ENCODE data around the gene DNAJB2. TPM values are rescaled to one million over a fixed set of nuclear protein-coding genes. Genes with fewer than 3 reads are reported as not detected.

The DNAJB2 gene
- total and polyA plus RNA-seq, 2 donors (not counting 3 experiments of a cell fraction or from before 2014, with no cell fraction given) = 30.4 to 35.0 TPM

DNA sequence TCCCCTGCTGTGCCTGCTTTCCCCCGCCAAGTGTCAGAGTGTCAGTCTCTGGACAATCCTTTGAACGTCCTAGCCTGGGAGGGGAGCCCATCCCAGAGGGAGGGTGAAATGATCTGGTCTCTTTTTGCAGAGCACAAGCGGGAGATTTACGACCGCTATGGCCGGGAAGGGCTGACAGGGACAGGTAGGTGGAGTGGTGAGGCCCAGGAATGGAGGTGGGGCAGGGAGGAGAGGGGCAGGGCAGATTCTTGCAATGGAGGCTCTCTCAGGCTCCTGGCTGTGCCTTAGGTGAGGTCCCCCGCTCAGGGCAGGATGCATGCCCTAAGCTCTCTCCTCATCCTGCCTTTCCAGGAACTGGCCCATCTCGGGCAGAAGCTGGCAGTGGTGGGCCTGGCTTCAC, 2.4 kb downstream of the DNAJB2 start:
- H3K36me3 ChIP-seq (ENCODE audit: control insufficient read depth in 2 of 2, extremely low read depth in 1 of 2, insufficient read depth in 2 of 2, low read length in 2 of 2) = peaks cover 0 to 21% of the 10 kb centered on the region in 2 experiments
- TF ChIP-seq, protein P1, sequence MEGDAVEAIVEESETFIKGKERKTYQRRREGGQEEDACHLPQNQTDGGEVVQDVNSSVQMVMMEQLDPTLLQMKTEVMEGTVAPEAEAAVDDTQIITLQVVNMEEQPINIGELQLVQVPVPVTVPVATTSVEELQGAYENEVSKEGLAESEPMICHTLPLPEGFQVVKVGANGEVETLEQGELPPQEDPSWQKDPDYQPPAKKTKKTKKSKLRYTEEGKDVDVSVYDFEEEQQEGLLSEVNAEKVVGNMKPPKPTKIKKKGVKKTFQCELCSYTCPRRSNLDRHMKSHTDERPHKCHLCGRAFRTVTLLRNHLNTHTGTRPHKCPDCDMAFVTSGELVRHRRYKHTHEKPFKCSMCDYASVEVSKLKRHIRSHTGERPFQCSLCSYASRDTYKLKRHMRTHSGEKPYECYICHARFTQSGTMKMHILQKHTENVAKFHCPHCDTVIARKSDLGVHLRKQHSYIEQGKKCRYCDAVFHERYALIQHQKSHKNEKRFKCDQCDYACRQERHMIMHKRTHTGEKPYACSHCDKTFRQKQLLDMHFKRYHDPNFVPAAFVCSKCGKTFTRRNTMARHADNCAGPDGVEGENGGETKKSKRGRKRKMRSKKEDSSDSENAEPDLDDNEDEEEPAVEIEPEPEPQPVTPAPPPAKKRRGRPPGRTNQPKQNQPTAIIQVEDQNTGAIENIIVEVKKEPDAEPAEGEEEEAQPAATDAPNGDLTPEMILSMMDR (IDR thresholded peaks at IDR 0.05; ENCODE audit: extremely low read depth in 1 of 2, insufficient read depth in 1 of 2, low read depth in 1 of 2, low read length in 2 of 2) = no peak
- TF ChIP-seq POLR2AphosphoS5 (IDR thresholded peaks at IDR 0.05; ENCODE audit: insufficient read depth, low read depth, low read length) = no peak
- TF ChIP-seq POLR2A (IDR thresholded peaks at IDR 0.05; ENCODE audit: low read depth, low read length) = no peak
- TF ChIP-seq MYC (IDR thresholded peaks at IDR 0.05; ENCODE audit: low read depth, low read length) = no peak
- TF ChIP-seq GATA2 (IDR thresholded peaks at IDR 0.05; ENCODE audit: insufficient read depth, insufficient read length, low read depth, low read length) = no peak
- TF ChIP-seq FOS (IDR thresholded peaks at IDR 0.05; ENCODE audit: borderline replicate concordance, insufficient read depth, low read length) = no peak
- no peak overlapping the region for H3K4me3 ChIP-seq (replicated peaks in 1 of 3; ENCODE audit: insufficient read depth in 1 of 3, low read depth in 1 of 3, low read length in 3 of 3)
- no TSS peak for BruUV-seq (replicated peaks)
- H4K20me1 ChIP-seq (replicated peaks; ENCODE audit: control insufficient read depth, extremely low read depth, insufficient read depth, low read length) = no peaks in the 10 kb centered on the region
- FAIRE-seq (no peak), DNase-seq (ENCODE audit: low read depth, low spot score) (no peak)
- H3K4me2 ChIP-seq (ENCODE audit: insufficient read depth, low read length) = no peak overlapping the region
- ChIA-PET CTCF (interaction anchor here (12.6 kb wide), 1 partner anchor 13 kb away, joined by 253 read pairs; no protein-coding TSS in a partner anchor), POLR2A (no interaction called here)
- intact Hi-C loops (cut with micrococcal nuclease) (no loop called here), dilution Hi-C loops (cut with MboI; ENCODE audit: extremely low pct_ligation_motif_present, low sequenced_read_pairs) (no loop called here)
- no peak overlapping the region for H3K9ac ChIP-seq (replicated peaks; ENCODE audit: extremely low read depth, insufficient read depth, low read length)
- H3K9me1 ChIP-seq (replicated peaks; ENCODE audit: control insufficient read depth, extremely low read depth, insufficient read depth, low read length) = no peaks in the 10 kb centered on the region
- H3K27me3 ChIP-seq (ENCODE audit: control insufficient read depth in 2 of 2, insufficient read depth in 2 of 2, low read length in 2 of 2) = no peaks in the 10 kb centered on the region
- no peak overlapping the region for H2AFZ ChIP-seq (ENCODE audit: low read depth, low read length)
- no peak overlapping the region for H3K27ac ChIP-seq (ENCODE audit: insufficient read depth, low read depth, low read length)
- H3K9me3 ChIP-seq (replicated peaks; ENCODE audit: control insufficient read depth, insufficient read depth, low read length) = no peaks in the 10 kb centered on the region
- H3K4me1 ChIP-seq (ENCODE audit: control insufficient read depth, extremely low read depth, insufficient read depth, low read length) = peaks cover 17% of the 10 kb centered on the region
- no peaks in the 10 kb centered on the region for H3K79me2 ChIP-seq (ENCODE audit: control insufficient read depth, insufficient read depth, low read length)

DNA sequence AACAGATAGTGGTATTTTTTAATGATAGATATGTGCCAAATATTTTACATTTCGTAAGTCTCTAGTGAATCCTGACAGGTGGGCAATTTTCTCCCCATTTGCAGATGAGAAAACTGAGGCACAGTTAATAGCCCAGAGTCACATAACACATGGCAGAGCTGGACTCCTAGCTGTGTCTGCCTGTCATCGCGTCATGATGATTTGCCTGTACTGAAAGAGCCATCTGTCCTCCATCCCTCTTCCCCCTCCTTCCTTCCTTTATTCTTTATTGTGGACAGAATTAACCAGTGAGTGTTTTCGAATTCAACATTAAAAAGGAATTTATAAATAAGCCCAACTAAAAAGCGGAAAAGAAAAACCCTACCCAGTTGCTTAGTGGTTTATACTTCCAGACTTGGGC, 3.2 kb downstream of the DNAJB2 start:
- FAIRE-seq (no peak), DNase-seq (ENCODE audit: low read depth, low spot score) (no peak)
- POLR2A ChIA-PET = no interaction called here
- Histone ChIP-seq H3K9ac (replicated peaks; ENCODE audit: extremely low read depth, insufficient read depth, low read length) (no peak overlapping the region), H3K4me2 (ENCODE audit: insufficient read depth, low read length) (no peak overlapping the region), H2AFZ (ENCODE audit: low read depth, low read length) (no peak overlapping the region), H4K20me1 (replicated peaks; ENCODE audit: control insufficient read depth, extremely low read depth, insufficient read depth, low read length) (no peaks in the 10 kb centered on the region), H3K27me3 (ENCODE audit: control insufficient read depth in 2 of 2, insufficient read depth in 2 of 2, low read length in 2 of 2) (no peaks in the 10 kb centered on the region), H3K27ac (ENCODE audit: insufficient read depth, low read depth, low read length) (no peak overlapping the region), H3K79me2 (ENCODE audit: control insufficient read depth, insufficient read depth, low read length) (no peaks in the 10 kb centered on the region), H3K36me3 (ENCODE audit: control insufficient read depth in 2 of 2, extremely low read depth in 1 of 2, insufficient read depth in 2 of 2, low read length in 2 of 2) (peaks cover 0 to 21% of the 10 kb centered on the region in 2 experiments), H3K9me3 (replicated peaks; ENCODE audit: control insufficient read depth, insufficient read depth, low read length) (no peaks in the 10 kb centered on the region), H3K4me3 (replicated peaks in 1 of 3; ENCODE audit: insufficient read depth in 1 of 3, low read depth in 1 of 3, low read length in 3 of 3) (no peak overlapping the region), H3K9me1 (replicated peaks; ENCODE audit: control insufficient read depth, extremely low read depth, insufficient read depth, low read length) (no peaks in the 10 kb centered on the region), H3K4me1 (ENCODE audit: control insufficient read depth, extremely low read depth, insufficient read depth, low read length) (peaks cover 17% of the 10 kb centered on the region)
- dilution Hi-C loops (cut with MboI; ENCODE audit: extremely low pct_ligation_motif_present, low sequenced_read_pairs) = no loop called here
- CTCF ChIA-PET = interaction anchor here (12.6 kb wide), 1 partner anchor 12 kb away, joined by 253 read pairs; no protein-coding TSS in a partner anchor
- intact Hi-C loops (cut with micrococcal nuclease) = no loop called here
- TF ChIP-seq EZH2 (IDR thresholded peaks at IDR 0.05; ENCODE audit: borderline replicate concordance, low read depth, low read length, severe bottlenecking) (no peak), FOS (IDR thresholded peaks at IDR 0.05; ENCODE audit: borderline replicate concordance, insufficient read depth, low read length) (no peak), POLR2AphosphoS5 (IDR thresholded peaks at IDR 0.05; ENCODE audit: insufficient read depth, low read depth, low read length) (no peak), JUN (IDR thresholded peaks at IDR 0.05; ENCODE audit: borderline replicate concordance, insufficient read depth, insufficient read length, low read depth) (no peak), GATA2 (IDR thresholded peaks at IDR 0.05; ENCODE audit: insufficient read depth, insufficient read length, low read depth, low read length) (no peak), POLR2A (IDR thresholded peaks at IDR 0.05; ENCODE audit: low read depth, low read length) (no peak), MYC (IDR thresholded peaks at IDR 0.05; ENCODE audit: low read depth, low read length) (no peak)
- TF ChIP-seq, protein P2, sequence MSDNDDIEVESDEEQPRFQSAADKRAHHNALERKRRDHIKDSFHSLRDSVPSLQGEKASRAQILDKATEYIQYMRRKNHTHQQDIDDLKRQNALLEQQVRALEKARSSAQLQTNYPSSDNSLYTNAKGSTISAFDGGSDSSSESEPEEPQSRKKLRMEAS (IDR thresholded peaks at IDR 0.05; ENCODE audit: insufficient read depth, insufficient read length) = no peak
- TF ChIP-seq, protein P1 (IDR thresholded peaks at IDR 0.05; ENCODE audit: extremely low read depth in 1 of 2, insufficient read depth in 1 of 2, low read depth in 1 of 2, low read length in 2 of 2) = no peak
- BruUV-seq (replicated peaks) = no TSS peak

Data from endothelial cell of umbilical vein (primary cell).